ENCODE measurements around the gene PIH1D1. TPM values are rescaled to one million over a fixed set of nuclear protein-coding genes. Genes with fewer than 3 reads are reported as not detected.

The PIH1D1 gene
- total RNA-seq, 4 donors from 2014 or later: 67.2 to 82.4 (median 72.5) TPM

DNA sequence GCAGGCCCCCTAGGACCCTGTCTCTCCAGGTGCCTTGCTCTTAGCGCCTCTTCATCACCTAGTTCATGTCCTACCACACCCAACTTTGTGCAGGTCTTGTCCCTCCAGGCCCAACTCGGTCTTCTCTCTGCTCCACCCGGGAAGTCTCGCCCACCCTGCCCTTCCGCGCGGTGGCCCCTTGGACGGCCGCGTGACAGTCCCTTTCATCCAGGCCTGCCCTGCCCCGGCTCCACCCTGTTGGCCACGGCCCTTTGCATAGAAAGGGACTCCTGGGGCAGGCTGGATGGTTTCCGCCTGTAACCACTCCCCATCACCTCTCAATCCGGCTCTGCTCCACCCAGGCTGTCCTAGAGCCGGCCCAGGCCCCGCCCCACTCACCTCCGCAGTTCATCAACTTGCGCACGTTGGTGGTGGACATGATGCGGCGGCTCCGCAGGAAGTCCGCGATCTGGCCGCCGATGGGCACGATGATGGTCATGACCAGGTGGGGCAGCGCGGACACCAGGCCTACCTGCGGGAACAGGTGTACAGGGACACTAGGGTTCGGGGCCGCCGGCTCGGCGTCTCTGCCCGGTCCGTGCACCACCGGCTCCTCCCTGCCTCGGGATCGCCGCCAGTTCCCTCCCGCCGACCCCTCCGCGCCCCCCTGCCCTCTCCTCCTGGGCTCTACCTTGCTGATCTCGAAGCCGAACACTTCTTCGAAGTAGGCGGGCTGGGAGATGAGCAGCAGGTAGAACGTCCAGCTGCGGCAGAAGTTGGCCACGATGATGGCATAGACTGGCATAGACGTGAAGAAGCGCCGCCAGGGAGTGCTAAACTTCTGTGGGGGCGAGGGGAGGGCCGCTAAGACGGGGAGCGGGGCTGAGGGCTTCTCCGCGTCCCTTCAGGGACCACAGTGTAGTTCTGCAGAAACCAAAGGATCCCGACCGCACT, 19.2 kb downstream of the PIH1D1 start:
- H3K4me3 ChIP-seq: no peak overlapping the region
- H3K27me3 ChIP-seq: peaks cover 100% of the 10 kb centered on the region
- H3K36me3 ChIP-seq: no peaks in the 10 kb centered on the region
- WGBS, 2 donors (ENCODE audit: low coverage in 1 of 2): 11 to 12% methylated on average over 8 to 11 of the region's 63 CpGs
- no peak overlapping the region for H3K27ac ChIP-seq
- no peaks in the 10 kb centered on the region for H3K9me3 ChIP-seq
- TF ChIP-seq, protein P1, sequence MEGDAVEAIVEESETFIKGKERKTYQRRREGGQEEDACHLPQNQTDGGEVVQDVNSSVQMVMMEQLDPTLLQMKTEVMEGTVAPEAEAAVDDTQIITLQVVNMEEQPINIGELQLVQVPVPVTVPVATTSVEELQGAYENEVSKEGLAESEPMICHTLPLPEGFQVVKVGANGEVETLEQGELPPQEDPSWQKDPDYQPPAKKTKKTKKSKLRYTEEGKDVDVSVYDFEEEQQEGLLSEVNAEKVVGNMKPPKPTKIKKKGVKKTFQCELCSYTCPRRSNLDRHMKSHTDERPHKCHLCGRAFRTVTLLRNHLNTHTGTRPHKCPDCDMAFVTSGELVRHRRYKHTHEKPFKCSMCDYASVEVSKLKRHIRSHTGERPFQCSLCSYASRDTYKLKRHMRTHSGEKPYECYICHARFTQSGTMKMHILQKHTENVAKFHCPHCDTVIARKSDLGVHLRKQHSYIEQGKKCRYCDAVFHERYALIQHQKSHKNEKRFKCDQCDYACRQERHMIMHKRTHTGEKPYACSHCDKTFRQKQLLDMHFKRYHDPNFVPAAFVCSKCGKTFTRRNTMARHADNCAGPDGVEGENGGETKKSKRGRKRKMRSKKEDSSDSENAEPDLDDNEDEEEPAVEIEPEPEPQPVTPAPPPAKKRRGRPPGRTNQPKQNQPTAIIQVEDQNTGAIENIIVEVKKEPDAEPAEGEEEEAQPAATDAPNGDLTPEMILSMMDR (IDR thresholded peaks at IDR 0.05): no peak
- TF ChIP-seq POLR2A (IDR thresholded peaks at IDR 0.05): no peak
- no peak for TF ChIP-seq EP300 (IDR thresholded peaks at IDR 0.05)
- no peak for TF ChIP-seq POLR2AphosphoS5 (IDR thresholded peaks at IDR 0.05)
- peaks cover 0 to 20% (median 9%) of the 10 kb centered on the region in 3 donors for H3K4me1 ChIP-seq
- ATAC-seq: no peak

DNA sequence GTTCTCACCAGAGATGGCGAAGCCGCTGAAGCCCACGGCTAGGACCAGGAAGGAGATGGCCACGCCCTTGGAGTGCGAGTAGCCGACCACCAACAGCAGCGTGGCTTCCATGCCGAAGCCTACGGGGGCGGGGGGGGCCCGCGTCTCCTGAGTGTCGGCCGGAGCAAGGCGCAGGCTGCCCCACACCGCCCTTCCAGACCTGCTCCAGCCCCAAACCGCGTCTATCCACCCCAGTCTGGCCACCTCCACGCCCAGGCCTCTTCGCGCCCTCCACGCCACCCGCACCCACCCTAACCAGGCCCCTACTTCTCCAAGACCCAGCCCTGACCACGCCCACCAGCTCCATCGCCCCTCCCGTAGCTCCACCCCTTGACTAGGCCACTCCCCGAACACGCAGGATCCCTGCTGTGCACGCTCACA, 20.3 kb downstream of the PIH1D1 start:
- Histone ChIP-seq H3K27ac (no peak overlapping the region), H3K27me3 (peaks cover 100% of the 10 kb centered on the region), H3K36me3 (no peaks in the 10 kb centered on the region), H3K4me1 (peaks cover 0 to 20% (median 9%) of the 10 kb centered on the region in 3 donors), H3K9me3 (no peaks in the 10 kb centered on the region), H3K4me3 (no peak overlapping the region)
- WGBS, 2 donors (ENCODE audit: low coverage in 1 of 2): 49 to 100% methylated on average over 2 to 14 of the region's 29 CpGs
- TF ChIP-seq POLR2A (IDR thresholded peaks at IDR 0.05) (no peak), EP300 (IDR thresholded peaks at IDR 0.05) (no peak), POLR2AphosphoS5 (IDR thresholded peaks at IDR 0.05) (no peak)
- TF ChIP-seq, protein P1 (IDR thresholded peaks at IDR 0.05): no peak
- no peak for ATAC-seq

DNA sequence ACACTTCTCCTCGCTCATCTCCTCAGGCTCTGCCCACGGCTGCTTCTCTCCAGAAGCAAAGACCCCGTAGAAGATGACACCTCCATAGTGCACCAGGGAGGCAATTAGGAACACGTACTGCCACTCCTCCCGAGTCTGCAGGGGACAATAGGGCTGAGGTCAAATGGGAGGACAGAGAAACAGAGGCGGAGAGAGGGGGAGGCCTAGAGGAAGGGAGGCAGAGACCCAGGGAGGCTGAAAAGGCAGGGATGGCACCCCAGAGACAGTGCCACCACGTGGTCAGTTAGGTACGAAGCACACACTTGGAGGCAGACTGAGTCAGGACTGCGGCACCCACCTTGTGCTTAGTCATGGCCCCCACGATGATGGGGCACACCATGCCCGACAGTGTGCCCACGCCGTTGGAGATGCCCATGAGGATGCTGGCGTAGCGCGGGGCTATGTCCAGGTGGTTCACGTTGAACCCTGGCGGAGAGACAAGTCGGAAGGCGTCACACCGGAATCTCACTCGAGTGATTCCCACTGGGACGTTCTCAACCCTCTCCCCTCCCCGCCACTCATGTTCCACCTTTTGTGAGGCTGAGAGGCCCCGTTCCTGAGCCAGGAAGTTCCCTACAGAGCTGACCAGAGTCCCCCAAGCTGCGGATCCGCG, 20.8 kb downstream of the PIH1D1 start:
- 29 to 45% methylated on average over 3 to 5 of the region's 28 CpGs for WGBS, 2 donors (ENCODE audit: low coverage in 1 of 2)
- no peak for ATAC-seq
- peaks cover 100% of the 10 kb centered on the region for H3K27me3 ChIP-seq

DNA sequence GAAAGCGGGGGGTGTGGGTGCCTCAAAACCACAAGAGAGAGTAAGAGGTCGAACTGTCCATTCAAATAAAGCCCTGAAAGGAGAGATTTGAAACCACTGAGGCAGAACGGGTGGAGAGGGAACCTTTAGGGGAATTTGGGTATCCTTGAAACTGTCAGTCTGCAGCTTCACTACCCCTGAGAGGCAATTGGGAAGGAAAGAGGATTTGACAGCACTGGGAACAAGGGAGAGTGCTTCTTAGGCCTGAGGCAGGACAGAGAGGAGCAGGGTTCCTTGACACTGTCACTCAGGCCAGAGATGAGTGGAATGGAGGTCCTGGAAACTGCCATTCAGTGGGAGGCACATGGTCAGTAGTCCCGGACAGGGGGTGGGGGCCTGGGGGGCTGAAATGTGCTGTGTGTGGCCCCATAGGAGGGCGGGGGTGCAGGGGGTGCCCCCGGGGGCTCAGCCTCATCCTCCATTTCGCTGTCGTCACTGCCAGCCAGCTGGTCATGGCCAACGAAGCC, 21.4 kb downstream of the PIH1D1 start:
- no peaks in the 10 kb centered on the region for H3K9me3 ChIP-seq
- ATAC-seq: no peak

More for the DNA sequence above, 20.8 kb downstream of the PIH1D1 start:
- Histone ChIP-seq H3K9me3 (no peaks in the 10 kb centered on the region), H3K4me1 (peaks cover 0 to 20% (median 9%) of the 10 kb centered on the region in 3 donors), H3K36me3 (no peaks in the 10 kb centered on the region), H3K27ac (no peak overlapping the region), H3K4me3 (no peak overlapping the region)
- TF ChIP-seq, protein P1 (IDR thresholded peaks at IDR 0.05): peak in 1 of 4 experiments; percentile 12
- TF ChIP-seq POLR2A (IDR thresholded peaks at IDR 0.05): no peak
- TF ChIP-seq POLR2AphosphoS5 (IDR thresholded peaks at IDR 0.05): no peak

More for the DNA sequence above, 21.4 kb downstream of the PIH1D1 start:
- Histone ChIP-seq H3K4me1 (peaks cover 0 to 20% (median 9%) of the 10 kb centered on the region in 3 donors), H3K36me3 (no peaks in the 10 kb centered on the region), H3K4me3 (no peak overlapping the region), H3K27ac (no peak overlapping the region), H3K27me3 (peaks cover 100% of the 10 kb centered on the region)
- 71 to 83% methylated on average over 3 to 4 of the region's 9 CpGs for WGBS, 2 donors (ENCODE audit: low coverage in 1 of 2)
- TF ChIP-seq, protein P1 (IDR thresholded peaks at IDR 0.05): no peak
- TF ChIP-seq EP300 (IDR thresholded peaks at IDR 0.05) (no peak), POLR2A (IDR thresholded peaks at IDR 0.05) (no peak), POLR2AphosphoS5 (IDR thresholded peaks at IDR 0.05) (no peak)
